AG08396 (cell line): ENCODE results near the gene LRP8.
"Not testable (repeated sequence)": the region's sequence is repeated elsewhere in the genome, so short reads cannot be mapped to it uniquely, and the experiment has no call there.

Source experiments
- DNase-seq: peaks from one replicate; pipeline ENCODE4 v3.0.0; 2012; ENCODE audit warnings: low spot score, mixed read lengths

Gene LRP8

GRCh38 chr1:53283156-53283555, 44.7 kb downstream of the LRP8 start:
- DNase-seq, result not testable (repeated sequence)

GRCh38 chr1:53281133-53281532, 46.7 kb downstream of the LRP8 start:
- no peak for DNase-seq

- DNase-seq, result no peak
These were observed 47.4 kb downstream of the LRP8 start for GRCh38 chr1:53280496-53280895.

GRCh38 chr1:53279296-53280200, 48.3 kb downstream of the LRP8 start:
- DNase-seq, result no peak

GRCh38 chr1:53278298-53278725, 49.6 kb downstream of the LRP8 start:
- peak; percentile 85 for DNase-seq

GRCh38 chr1:53277326-53277725, 50.5 kb downstream of the LRP8 start:
- no peak for DNase-seq

GRCh38 chr1:53276902-53277281, 51.0 kb downstream of the LRP8 start:
- no peak for DNase-seq

GRCh38 chr1:53276153-53276901, 51.5 kb downstream of the LRP8 start:
- no peak for DNase-seq

- DNase-seq, result no peak
These were observed 52.3 kb downstream of the LRP8 start for GRCh38 chr1:53275566-53275965.

GRCh38 chr1:53274541-53275185, 53.2 kb downstream of the LRP8 start:
- no peak for DNase-seq

GRCh38 chr1:53274026-53274425, 53.8 kb downstream of the LRP8 start:
- DNase-seq, result no peak

- no peak for DNase-seq
These were observed 54.3 kb downstream of the LRP8 start for GRCh38 chr1:53273526-53273925.

GRCh38 chr1:53272349-53272748, 55.5 kb downstream of the LRP8 start:
- no peak for DNase-seq

GRCh38 chr1:53271446-53272090, 56.3 kb downstream of the LRP8 start:
- no peak for DNase-seq

GRCh38 chr1:53270873-53271272, 57.0 kb downstream of the LRP8 start:
- no peak for DNase-seq

GRCh38 chr1:53270107-53270506, 57.8 kb downstream of the LRP8 start:
- DNase-seq, result no peak

- DNase-seq, result no peak
These were observed 60.1 kb downstream of the LRP8 start for GRCh38 chr1:53267761-53268160.

GRCh38 chr1:53266038-53266437, 61.8 kb downstream of the LRP8 start:
- DNase-seq, result no peak

- no peak for DNase-seq
These were observed 62.3 kb downstream of the LRP8 start for GRCh38 chr1:53265581-53265980.

- no peak for DNase-seq
These were observed 63.8 kb downstream of the LRP8 start for GRCh38 chr1:53264048-53264447.

GRCh38 chr1:53262000-53262399, 65.9 kb downstream of the LRP8 start:
- DNase-seq, result no peak

- DNase-seq, result no peak
These were observed 67.1 kb downstream of the LRP8 start for GRCh38 chr1:53260631-53261247.
